Pancreas (tissue), 10 donors: ENCODE data around the gene PRR36. TPM values are rescaled to one million over a fixed set of nuclear protein-coding genes. Genes with fewer than 3 reads are reported as not detected.
A peak's percentile ranks its signal among the peaks of the same experiment; 100 is the strongest.

Source experiments
- ATAC-seq, 4 donors: fragments of 200-7000 bp; cut with Tn5 transposase; one replicate each; pipeline versions ENCODE4 v1.8.0 to v1.9.1; 2020; ENCODE audit warnings: mild to moderate bottlenecking in 4 of 4, moderate library complexity in 4 of 4
- DNase-seq, 6 donors: peaks; one replicate each; pipeline ENCODE4 v3.0.0-alpha.2; 2020
- FAIRE-seq: peaks from 2 replicates; lab custom pipeline; 2012; peaks lifted over from hg19 to GRCh38; lab: Jason Lieb, UNC
- H3K27ac ChIP-seq, 4 donors: fragments of 200-600 bp; sonication (generic); 1 replicate in 3 of 4; 2 replicates in 1 of 4; pipeline versions ENCODE4 v1.5.0 to v1.8.0; 2020
- H3K27me3 ChIP-seq, 4 donors: fragments of 200-600 bp; one replicate each; pipeline ENCODE4 v1.8.0; 2021
- H3K36me3 ChIP-seq, 3 donors: fragments of 200-600 bp; sonication (generic) in 1 of 3; one replicate each; pipeline versions ENCODE4 v1.5.0 to v1.8.0; 2020 to 2021
- H3K4me1 ChIP-seq, 3 donors: fragments of 200-600 bp; one replicate each; pipeline ENCODE4 v1.8.0; 2021
- H3K4me3 ChIP-seq, 4 donors: fragments of 200-600 bp; sonication (generic) in 2 of 4; one replicate each; pipeline versions ENCODE4 v1.5.0 to v1.8.0; 2020 to 2021
- H3K9me3 ChIP-seq, 4 donors: fragments of 200-600 bp; one replicate each; pipeline ENCODE4 v1.8.0; 2021
- CTCF ChIP-seq, 4 donors: fragments of 200-600 bp; sonication (generic) in 3 of 4; IDR thresholded peaks; one replicate each; pipeline versions ENCODE4 v1.5.0 to v1.8.0; 2021; ENCODE audit warnings: antibody characterized with exemption in 4 of 4
- WGBS, 2 donors: extraction: QIAGEN DNeasy Blood & Tissue Kit; methylation state at CpG; one replicate each; pipeline ENCODE4 v1.1.7; 2013; 5-methylcytosine and 5-hydroxymethylcytosine counted together
- intact Hi-C, 3 donors: fragments of 100-400 bp; cut with DNase I; formaldehyde crosslinking; loops; one replicate each; pipeline versions ENCODE4 v1.11.1 to v1.14.2; 2022
- polyA plus RNA-seq, 2 donors: library from polyadenylated mRNA; stranded (reverse); fragments of 200-250 nt; gene quantifications; one replicate each; pipeline ENCODE4 v1.2.3, GENCODE V29; 2013
- total RNA-seq, 6 donors: library from RNA; stranded (reverse); fragmentation: NEBNext Ultra II Directional in 4 of 6; extraction: Animal tissue kit (Norgen Biotek cat#: 25700) in 4 of 6; gene quantifications; one replicate each; pipeline versions ENCODE4 v1.2.1 to v1.2.4, GENCODE V29; 2021 to 2023
- donor health status: healthy with polysubstance abuse.
- donor health status: DM: no; HTN: no; CAD: no; lungs with moderate emphysema.
- donor health status: DM: no; HTN: no; CAD: no.
- donor health status: control.
- donor health status: control.
- donor health status: Bipolar disorder and iron deficiency.
- donor health status: DM: yes; HTN: yes; CAD: no.
- donor health status: DM: no; HTN: no; CAD: no.
- donor health status: DM: no; HTN: no; CAD: no.
- donor health status: DM: yes; HTN: yes; CAD: no.

The PRR36 gene
- total and polyA plus RNA-seq, 8 donors = 1.6 to 3.1 (median 2.0) TPM

- H3K27me3 ChIP-seq = no peaks in the 10 kb centered on the region
- intact Hi-C loops = no loop called here
- H3K36me3 ChIP-seq = no peaks in the 10 kb centered on the region
- ATAC-seq (peak; percentile 17 to 54 (median 41)), FAIRE-seq (no peak), DNase-seq (peak; percentile 91 to 99 (median 96))
- no peaks in the 10 kb centered on the region for H3K9me3 ChIP-seq
- peak overlapping the region; percentile 24 to 72 (median 50) for H3K27ac ChIP-seq
- no peaks in the 10 kb centered on the region for H3K4me1 ChIP-seq
- TF ChIP-seq CTCF (IDR thresholded peaks at IDR 0.05) = no peak
- H3K4me3 ChIP-seq = peak overlapping the region in 1 of 4 donors; percentile 17
- 8 to 9% methylated on average over 30 to 33 of the region's 33 CpGs for WGBS, 2 donors
These were observed 2.5 kb downstream of the PRR36 start for GRCh38 chr19:7871437-7872305.

GRCh38 chr19:7870571-7871436, 3.4 kb downstream of the PRR36 start:
- Histone ChIP-seq H3K27me3 (no peaks in the 10 kb centered on the region), H3K27ac (peak overlapping the region in 2 of 4 donors; percentile 68 to 72), H3K36me3 (no peaks in the 10 kb centered on the region), H3K4me1 (no peaks in the 10 kb centered on the region), H3K4me3 (no peak overlapping the region), H3K9me3 (no peaks in the 10 kb centered on the region)
- ATAC-seq (peak in 1 of 4 donors; percentile 4), DNase-seq (peak in 5 of 6 donors; percentile 68 to 94 (median 80)), FAIRE-seq (no peak)
- intact Hi-C loops = no loop called here
- 45 to 53% methylated on average over 11 of the region's 11 CpGs for WGBS, 2 donors
- no peak for TF ChIP-seq CTCF (IDR thresholded peaks at IDR 0.05)

- intact Hi-C loops = no loop called here
- peak overlapping the region; percentile 71 to 95 (median 88) for H3K27ac ChIP-seq
- FAIRE-seq (no peak), ATAC-seq (peak in 3 of 4 donors; percentile 4 to 41 (median 13)), DNase-seq (peak in 5 of 6 donors; percentile 65 to 92 (median 79))
- no peaks in the 10 kb centered on the region for H3K4me1 ChIP-seq
- H3K9me3 ChIP-seq = no peaks in the 10 kb centered on the region
- no peak for TF ChIP-seq CTCF (IDR thresholded peaks at IDR 0.05)
- no peaks in the 10 kb centered on the region for H3K36me3 ChIP-seq
- H3K27me3 ChIP-seq = no peaks in the 10 kb centered on the region
- H3K4me3 ChIP-seq = peak overlapping the region; percentile 29 to 57 (median 35)
- 25 to 28% methylated on average over 25 to 30 of the region's 30 CpGs for WGBS, 2 donors
These were observed 4.2 kb downstream of the PRR36 start for GRCh38 chr19:7869910-7870511.

GRCh38 chr19:7869453-7869909, 4.7 kb downstream of the PRR36 start:
- Histone ChIP-seq H3K27me3 (no peaks in the 10 kb centered on the region), H3K4me3 (peak overlapping the region; percentile 29 to 57 (median 35)), H3K9me3 (no peaks in the 10 kb centered on the region), H3K36me3 (no peaks in the 10 kb centered on the region), H3K4me1 (no peaks in the 10 kb centered on the region), H3K27ac (peak overlapping the region; percentile 71 to 95 (median 88))
- intact Hi-C loops = no loop called here
- ATAC-seq (peak; percentile 63 to 73 (median 67)), FAIRE-seq (no peak), DNase-seq (peak; percentile 66 to 95 (median 86))
- TF ChIP-seq CTCF (IDR thresholded peaks at IDR 0.05) = peak in 2 of 4 donors; percentile 13 to 28
- WGBS, 2 donors = 11 to 18% methylated on average over 27 to 47 of the region's 47 CpGs
